Calu3 (cell line): Measurements from ENCODE around the gene LRMDA. TPM values are rescaled to one million over a fixed set of nuclear protein-coding genes. Genes with fewer than 3 reads are reported as not detected.

Experiments
- BruUV-seq: library from RNA; stranded (reverse); fragments of 400-500 nt; replicated peaks from 2 replicates; lab custom pipeline; 2021; lab: Mats Ljungman, UMichigan
- CTCF ChIA-PET: fragments of 300-600 bp; sonication (Branson Sonifier 250); formaldehyde crosslinking; loops from one replicate; lab custom pipeline; 2022; ENCODE audit warnings: antibody characterized with exemption; lab: Charles Lee
- DNase-seq: peaks from one replicate; pipeline ENCODE4 v3.0.0; 2022
- H3K27ac Mint-ChIP-seq: one replicate; pipeline ENCODE4 v1.8.0; 2022; ENCODE audit warnings: mixed read lengths; ENCODE audit not compliant: unreplicated experiment
- H3K27me3 Mint-ChIP-seq: one replicate; pipeline ENCODE4 v1.8.0; 2022; ENCODE audit warnings: mixed read lengths; ENCODE audit not compliant: unreplicated experiment
- H3K36me3 Mint-ChIP-seq: one replicate; pipeline ENCODE4 v1.8.0; 2022; ENCODE audit warnings: mild to moderate bottlenecking, moderate library complexity, mixed read lengths; ENCODE audit not compliant: insufficient read depth, unreplicated experiment
- H3K4me1 Mint-ChIP-seq: one replicate; pipeline ENCODE4 v1.8.0; 2022; ENCODE audit warnings: mild to moderate bottlenecking, low read depth, mixed read lengths; ENCODE audit not compliant: unreplicated experiment
- H3K4me3 Mint-ChIP-seq: one replicate; pipeline ENCODE4 v1.8.0; 2022; ENCODE audit warnings: mild to moderate bottlenecking, low read depth, moderate library complexity, mixed read lengths; ENCODE audit not compliant: unreplicated experiment
- H3K9me3 Mint-ChIP-seq: one replicate; pipeline ENCODE4 v1.8.0; 2022; ENCODE audit warnings: low read depth, mixed read lengths; ENCODE audit not compliant: unreplicated experiment
- CTCF ChIP-seq: fragments of 200-600 bp; IDR thresholded peaks from one replicate; pipeline ENCODE4 v1.8.0; 2022; ENCODE audit warnings: antibody characterized with exemption; ENCODE audit not compliant: unreplicated experiment
- intact Hi-C: fragments of 100-400 bp; cut with micrococcal nuclease; formaldehyde crosslinking; loops from one replicate; pipeline ENCODE4 v1.10.0; 2022; ENCODE audit not compliant: unreplicated experiment
- total RNA-seq: library from RNA; stranded (reverse); gene quantifications from 2 replicates; pipeline ENCODE4 v1.2.3, GENCODE V29; 2022

LRMDA gene
- total RNA-seq, 1 experiment from 2014 or later: 7.6 TPM

GRCh38 chr10:75632805-75633462 is 201.5 kb downstream of the LRMDA start:
- BruUV-seq: no TSS peak
- H3K27me3 Mint-ChIP-seq: peaks cover 29% of the 10 kb centered on the region
- no peak for TF ChIP-seq CTCF
- no peaks in the 10 kb centered on the region for H3K9me3 Mint-ChIP-seq
- H3K36me3 Mint-ChIP-seq: no peaks in the 10 kb centered on the region
- intact Hi-C loops: no loop called here
- no peak overlapping the region for H3K4me3 Mint-ChIP-seq
- no peak overlapping the region for H3K27ac Mint-ChIP-seq
- CTCF ChIA-PET: no interaction called here
- H3K4me1 Mint-ChIP-seq: no peaks in the 10 kb centered on the region
- no peak for DNase-seq

DNA sequence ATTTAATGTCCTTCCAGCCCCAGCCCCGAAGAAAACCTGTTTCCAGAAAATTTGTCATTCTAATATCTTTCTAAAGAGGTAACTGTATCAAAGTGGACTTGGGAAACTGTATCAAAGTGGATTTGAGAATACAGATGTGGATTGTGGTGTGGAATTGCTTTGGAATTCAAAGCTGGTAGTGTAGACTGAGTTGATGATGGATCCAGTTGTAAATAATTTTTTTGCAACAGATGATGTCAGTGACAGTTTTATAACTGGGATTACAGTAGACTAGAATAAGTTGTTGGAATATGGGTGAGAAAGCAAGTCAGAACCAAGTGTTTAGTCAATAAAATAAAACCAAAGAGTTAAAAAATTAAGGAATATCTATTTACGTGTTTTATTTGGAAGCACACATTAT is 202.1 kb downstream of the LRMDA start:
- no peaks in the 10 kb centered on the region for H3K4me1 Mint-ChIP-seq
- no peak for TF ChIP-seq CTCF
- DNase-seq: no peak
- CTCF ChIA-PET: no interaction called here
- intact Hi-C loops: no loop called here
- no peaks in the 10 kb centered on the region for H3K36me3 Mint-ChIP-seq
- no peak overlapping the region for H3K27ac Mint-ChIP-seq
- no peak overlapping the region for H3K4me3 Mint-ChIP-seq
- peaks cover 35% of the 10 kb centered on the region for H3K27me3 Mint-ChIP-seq
- no TSS peak for BruUV-seq
- no peaks in the 10 kb centered on the region for H3K9me3 Mint-ChIP-seq

GRCh38 chr10:75634947-75635346 is 203.5 kb downstream of the LRMDA start:
- TF ChIP-seq CTCF: no peak
- intact Hi-C loops: no loop called here
- Mint-ChIP-seq H3K27ac (no peak overlapping the region), H3K4me3 (no peak overlapping the region), H3K4me1 (no peaks in the 10 kb centered on the region), H3K27me3 (peaks cover 49% of the 10 kb centered on the region), H3K9me3 (no peaks in the 10 kb centered on the region), H3K36me3 (no peaks in the 10 kb centered on the region)
- no peak for DNase-seq
- CTCF ChIA-PET: no interaction called here
- BruUV-seq: no TSS peak

DNA sequence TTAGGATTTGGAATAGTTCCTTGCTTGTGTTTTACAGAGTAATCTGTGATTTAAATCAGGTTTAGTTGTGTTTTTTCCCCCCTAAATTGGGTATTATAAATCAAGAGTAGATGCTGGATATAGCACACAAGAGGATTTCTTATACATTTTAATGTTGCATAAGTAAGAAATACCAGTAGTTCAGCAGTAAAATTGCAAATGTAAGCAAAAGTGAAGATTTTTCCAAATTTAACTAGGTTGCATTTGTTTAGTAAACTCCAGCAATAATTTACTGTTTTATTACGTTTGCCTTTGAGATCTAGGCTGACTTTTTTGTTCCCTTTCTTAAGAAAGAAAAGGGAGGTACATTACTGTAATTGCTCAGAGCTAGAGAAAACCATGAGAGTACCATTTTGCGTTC is 207.3 kb downstream of the LRMDA start:
- no peaks in the 10 kb centered on the region for H3K36me3 Mint-ChIP-seq
- DNase-seq: no peak
- TF ChIP-seq CTCF: no peak
- intact Hi-C loops: no loop called here
- H3K27ac Mint-ChIP-seq: no peak overlapping the region
- no peaks in the 10 kb centered on the region for H3K4me1 Mint-ChIP-seq
- CTCF ChIA-PET: no interaction called here
- no peak overlapping the region for H3K4me3 Mint-ChIP-seq
- no peaks in the 10 kb centered on the region for H3K9me3 Mint-ChIP-seq
- no TSS peak for BruUV-seq
- H3K27me3 Mint-ChIP-seq: peaks cover 50% of the 10 kb centered on the region
